NCI-H146 treated with DMSO at 0.1 percent for 48 hours (cell line): ENCODE data around the gene MNAT1.
"Not testable (repeated sequence)": the region's sequence is repeated elsewhere in the genome, so short reads cannot be mapped to it uniquely, and the experiment has no call there.

ENCODE experiments used
- DNase-seq: peaks from one replicate; lab custom pipeline; 2025; ENCODE audit not compliant: unreplicated experiment; lab: John Stamatoyannopoulos, UW

Gene MNAT1

GRCh38 chr14:60736494-60736893 is 1.9 kb downstream of the MNAT1 start:
- DNase-seq = no peak

- no peak for DNase-seq
These were observed 4.4 kb downstream of the MNAT1 start for GRCh38 chr14:60738843-60739508.

DNA sequence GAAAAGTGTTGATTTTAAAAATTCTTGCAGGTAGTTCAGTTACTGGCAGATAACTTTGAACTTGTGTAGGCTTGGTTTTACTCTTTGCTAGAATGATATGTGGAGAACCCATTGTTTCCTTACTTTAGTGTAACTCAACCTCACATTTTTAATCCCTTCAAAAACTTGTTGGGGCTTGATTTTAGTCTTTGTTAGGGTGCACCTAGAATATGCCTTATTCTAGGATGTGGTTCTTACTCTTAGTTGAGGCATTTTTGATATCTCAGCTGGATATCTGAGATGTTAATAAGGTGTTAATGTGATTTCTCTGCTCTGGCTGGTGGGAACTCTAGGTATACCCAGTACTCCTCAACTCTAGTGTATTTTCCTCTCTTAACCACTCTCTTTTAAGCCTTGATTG is 10.0 kb downstream of the MNAT1 start:
- no peak for DNase-seq

DNA sequence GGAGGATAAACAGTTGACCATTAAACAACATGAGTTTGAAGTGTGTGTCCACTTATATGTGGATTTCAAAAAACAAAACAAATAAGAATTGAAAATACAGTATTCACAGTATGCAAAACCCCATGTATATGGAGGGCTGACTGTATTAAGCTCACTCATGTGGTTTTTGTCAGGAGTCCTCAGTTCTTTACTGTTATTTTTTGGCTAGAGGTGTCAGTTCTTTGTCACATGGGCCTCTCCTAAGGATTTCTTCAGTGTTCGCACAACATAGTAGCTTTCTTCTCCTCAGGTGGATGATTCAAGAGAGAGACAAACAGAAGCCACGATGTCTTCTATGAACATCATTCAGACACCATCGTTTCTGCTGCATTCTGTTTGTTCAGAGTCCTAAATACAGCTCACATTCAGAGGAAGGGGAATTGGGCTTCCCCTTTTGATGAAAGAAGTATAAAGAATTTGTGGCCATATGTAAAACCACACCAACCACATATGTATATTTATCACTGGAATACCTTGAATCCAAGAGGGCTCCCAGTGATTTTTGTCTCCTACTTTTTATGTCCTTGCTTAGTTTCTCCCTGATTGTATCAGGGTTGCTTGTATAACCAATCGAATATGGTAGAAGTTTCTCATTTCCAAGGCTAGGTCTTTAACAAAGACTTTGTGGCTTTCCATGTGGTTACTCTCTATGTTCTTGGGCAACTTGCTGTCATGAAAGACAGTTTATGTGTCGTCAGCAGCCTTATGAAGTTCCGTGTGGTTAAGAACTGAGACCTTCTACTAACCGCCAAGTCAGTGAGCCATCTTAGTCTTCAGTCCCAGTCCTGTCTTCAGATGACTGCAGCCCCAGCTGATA is 18.9 kb downstream of the MNAT1 start:
- no peak for DNase-seq

GRCh38 chr14:60756847-60757246 is 22.3 kb downstream of the MNAT1 start:
- no peak for DNase-seq

DNA sequence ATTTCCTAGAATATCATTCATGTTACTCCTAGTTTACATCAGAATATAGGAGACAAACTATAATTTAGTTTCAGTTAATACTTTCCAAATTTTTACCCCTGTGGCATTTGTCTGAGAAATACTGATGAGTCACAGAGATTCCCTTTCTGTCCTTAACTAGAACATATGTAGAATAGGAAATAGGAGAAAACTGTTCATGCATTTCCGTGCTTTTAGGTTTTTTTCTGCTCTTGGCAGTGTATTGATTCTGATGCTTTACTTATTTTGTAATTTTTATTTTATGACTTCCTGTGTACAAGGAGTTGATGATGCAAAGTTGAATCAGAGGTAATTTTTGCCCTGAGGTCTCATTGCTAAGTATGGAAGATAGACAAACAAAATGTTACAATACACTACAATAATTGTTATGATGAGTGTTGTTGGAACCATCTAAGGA is 23.0 kb downstream of the MNAT1 start:
- no peak for DNase-seq

DNA sequence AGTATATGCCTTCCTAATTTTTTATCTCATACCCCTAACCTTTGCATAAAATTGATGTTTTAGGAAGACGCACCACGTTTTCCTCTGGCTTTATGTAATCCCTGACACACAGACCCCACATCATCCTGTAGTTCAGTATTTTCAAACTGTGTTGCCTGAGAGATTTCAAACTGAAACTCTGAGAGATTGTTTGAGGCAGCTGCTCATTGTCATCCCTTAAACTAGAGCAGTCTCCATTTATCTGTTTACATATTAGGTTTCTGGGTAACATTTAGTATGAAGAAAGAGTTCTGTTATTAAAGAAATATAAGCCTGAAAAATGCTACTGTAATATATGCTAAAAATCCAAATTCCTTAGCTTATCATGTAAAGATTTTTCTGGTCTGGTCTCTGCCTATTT is 24.3 kb downstream of the MNAT1 start:
- DNase-seq = peak; percentile 20

DNA sequence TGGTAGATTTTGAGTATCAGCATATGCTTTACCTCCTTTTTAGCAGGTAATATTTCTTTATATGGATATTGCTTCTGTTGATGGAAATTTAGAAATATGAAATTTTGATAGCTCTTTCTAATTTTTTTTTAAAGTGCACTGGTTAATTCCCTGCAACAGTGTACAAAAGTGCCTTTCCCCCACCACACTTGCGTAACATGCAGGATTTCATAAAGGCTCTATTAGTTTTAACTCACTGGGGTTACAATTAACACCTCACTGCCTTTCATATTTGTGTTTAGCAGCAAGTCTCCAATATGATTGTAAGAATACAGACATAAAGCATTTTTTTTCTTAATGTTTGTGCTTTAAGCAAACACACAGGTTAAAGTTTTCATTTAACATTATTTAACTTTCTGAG is 25.6 kb downstream of the MNAT1 start:
- no peak for DNase-seq

DNA sequence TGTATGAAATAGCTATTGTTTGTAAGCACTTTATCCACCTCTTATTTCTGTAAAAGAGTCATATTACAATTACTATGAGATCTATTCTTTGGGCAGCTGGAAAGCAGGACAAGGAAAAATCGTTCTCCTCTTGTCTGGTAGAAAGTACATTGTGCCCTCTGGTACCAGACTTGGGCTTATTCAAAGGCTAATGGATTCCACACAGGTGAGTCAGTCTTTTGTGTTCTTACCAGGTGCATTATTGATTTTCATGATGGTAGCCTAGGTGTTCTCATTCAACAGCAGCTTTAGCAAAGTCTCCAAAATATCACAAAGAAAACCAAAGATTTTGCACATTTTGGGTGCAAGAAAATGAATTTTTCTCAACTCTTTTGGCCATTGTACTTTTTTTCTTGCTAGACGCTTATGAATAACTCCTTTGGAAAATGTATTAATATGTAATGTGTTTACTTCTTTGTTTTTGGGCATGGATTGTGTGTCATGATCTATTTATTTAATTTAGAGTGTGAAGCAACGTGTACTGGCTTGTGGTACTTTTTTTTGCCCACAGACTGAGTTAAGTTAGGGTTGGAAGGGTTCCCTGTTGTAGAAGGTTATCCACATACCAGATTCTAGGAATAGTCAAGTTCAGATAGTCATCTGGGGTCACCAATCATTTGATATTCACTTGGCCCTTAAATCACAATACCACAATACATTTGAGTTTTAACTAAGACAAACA is 26.2 kb downstream of the MNAT1 start:
- DNase-seq = peak; percentile 94

DNA sequence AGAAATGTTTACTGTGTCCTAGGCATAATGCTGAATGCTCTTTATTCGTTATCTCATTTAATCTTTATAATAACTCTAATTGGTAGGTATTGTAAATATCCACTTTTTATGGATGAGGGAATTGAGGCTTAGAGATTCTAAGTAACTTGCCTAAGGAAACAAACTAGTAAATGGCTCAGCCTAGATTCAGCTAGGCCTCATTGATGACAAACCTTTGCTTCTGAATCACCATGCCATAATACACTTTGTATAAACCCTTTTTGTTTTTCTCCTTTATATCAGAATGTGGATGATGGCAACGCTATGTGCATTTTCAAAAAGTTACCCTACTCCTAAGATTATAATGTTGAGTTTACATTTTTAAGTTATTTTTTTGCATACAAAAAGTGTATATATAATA is 34.0 kb downstream of the MNAT1 start:
- DNase-seq = no peak

- no peak for DNase-seq
These were observed 36.6 kb downstream of the MNAT1 start for GRCh38 chr14:60771117-60771516.

- DNase-seq = no peak
These were observed 39.0 kb downstream of the MNAT1 start for GRCh38 chr14:60773558-60773957.

DNA sequence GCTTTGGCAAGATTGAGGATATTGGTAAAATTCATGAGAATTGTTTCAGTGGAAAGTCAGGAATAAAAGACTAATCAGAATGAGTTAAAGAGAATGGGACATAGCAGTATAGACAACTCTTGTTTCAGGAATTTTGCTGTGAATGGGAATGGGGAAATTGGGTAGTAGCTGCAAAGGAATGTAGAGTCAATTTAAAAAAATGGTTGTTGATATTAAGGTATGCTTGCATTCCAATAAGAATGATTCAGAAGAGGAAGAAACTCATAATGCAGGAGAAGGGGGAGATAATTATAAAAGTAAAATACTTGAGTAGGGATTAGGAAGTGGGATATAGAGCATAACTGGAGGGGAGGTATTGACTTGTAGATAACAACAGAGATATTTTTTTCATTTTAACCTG is 40.7 kb downstream of the MNAT1 start:
- no peak for DNase-seq

DNA sequence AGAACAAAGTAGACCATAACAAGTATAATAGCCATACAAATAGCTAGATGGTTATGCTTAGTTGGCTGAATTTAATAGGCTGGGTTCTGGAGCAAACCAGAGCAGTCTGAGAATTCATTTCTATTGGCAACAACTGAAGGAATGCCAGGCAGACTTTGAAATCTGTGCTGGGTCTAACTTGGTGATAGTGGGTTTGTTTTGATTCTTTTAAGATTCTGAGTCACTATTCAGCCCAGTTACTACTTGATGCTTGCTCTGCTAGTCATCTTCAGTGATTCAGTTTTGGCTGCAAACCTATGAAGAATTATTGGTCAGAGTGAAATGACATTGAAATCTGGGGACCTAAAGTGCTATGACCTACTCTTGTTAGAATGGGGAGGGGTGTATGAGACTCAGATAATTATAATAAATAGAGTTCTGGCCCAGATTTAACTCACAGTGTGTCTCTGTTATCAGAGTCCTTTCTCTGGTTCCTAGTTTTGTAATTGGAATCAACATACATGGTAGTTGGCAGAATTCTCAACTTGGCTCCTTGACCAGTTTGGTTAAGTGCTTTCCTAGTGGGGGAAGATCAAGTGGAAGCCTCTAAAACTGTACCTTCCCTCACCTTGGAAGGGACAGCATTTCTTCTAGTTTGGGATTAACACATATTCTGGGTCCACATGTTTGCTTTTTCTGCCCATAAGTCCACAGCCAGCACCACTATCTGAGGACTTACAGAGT is 43.5 kb downstream of the MNAT1 start:
- DNase-seq = no peak

GRCh38 chr14:60779745-60780514 is 45.4 kb downstream of the MNAT1 start:
- DNase-seq = not testable (repeated sequence)

DNA sequence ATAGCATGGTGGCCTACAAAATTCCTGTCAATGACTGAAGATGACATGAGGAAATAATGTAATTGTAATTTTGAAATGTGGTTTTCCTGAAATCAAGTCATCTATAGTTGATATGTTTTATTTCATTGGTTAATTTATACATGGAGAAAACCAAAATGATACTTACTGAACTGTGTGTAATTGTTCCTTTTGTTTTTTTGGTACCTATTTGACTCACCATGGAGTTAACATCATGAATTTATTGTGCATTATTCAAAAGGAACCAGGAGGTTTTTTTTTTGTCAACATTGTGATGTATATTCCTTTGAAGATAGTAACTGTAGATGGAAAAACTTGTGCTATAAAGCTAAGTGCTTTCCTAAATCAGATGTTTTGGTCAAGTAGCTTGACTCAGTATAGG is 46.0 kb downstream of the MNAT1 start:
- not testable (repeated sequence) for DNase-seq

DNA sequence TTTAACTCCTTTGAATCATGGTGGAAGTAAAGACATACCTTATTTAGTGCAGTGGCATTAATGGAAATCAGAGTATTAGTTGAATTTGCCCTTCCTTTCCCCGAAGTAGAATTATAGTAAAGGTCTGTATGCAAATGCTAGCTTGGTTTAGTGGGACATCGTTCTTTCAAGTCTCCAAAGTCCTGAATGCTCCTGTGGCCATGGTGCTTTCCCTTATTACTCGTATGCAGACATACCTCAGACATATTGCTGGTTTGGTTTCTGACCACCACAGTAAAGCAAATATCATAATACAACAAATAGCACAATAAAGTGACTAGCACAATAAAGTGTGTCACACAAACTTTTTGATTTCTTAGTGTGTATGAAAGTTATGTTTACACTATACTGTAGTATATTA is 52.3 kb downstream of the MNAT1 start:
- no peak for DNase-seq

DNA sequence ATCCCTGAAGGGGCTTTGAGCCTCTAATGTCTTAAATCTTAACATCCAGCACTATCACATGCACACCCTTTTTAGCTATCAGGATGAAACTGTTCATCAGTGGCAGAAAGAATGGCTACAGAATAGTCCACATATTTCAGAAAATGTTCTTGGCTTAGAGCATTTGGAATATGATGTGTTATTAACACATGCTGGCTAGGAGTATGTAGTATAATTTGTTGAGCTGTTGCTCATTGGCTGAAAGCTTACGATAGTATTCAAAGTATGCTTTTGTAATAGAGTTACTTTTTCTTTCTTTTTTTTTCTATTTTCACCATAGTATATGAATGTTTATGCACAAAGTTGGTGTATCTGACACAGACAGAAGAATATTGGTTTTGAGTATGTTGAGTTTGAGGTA is 55.1 kb downstream of the MNAT1 start:
- DNase-seq = no peak

DNA sequence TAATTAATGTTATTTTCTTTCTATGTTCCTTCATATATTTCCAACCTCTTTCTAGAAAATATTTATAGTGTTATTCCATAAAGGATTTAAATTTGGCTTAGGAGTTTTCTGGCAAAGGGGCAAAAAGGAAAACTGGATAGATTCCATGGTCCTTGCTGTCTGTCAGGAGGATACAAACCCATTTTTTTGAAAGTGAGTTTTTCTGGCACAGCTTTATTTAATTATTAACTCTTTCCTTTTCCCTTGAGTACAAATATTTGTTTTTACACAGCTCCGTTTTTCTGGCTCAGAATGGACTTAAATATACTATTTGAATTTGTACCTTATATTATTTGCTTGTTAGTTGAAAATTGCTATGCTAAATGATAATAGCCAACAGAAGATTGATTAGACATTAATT is 56.3 kb downstream of the MNAT1 start:
- DNase-seq = no peak

DNA sequence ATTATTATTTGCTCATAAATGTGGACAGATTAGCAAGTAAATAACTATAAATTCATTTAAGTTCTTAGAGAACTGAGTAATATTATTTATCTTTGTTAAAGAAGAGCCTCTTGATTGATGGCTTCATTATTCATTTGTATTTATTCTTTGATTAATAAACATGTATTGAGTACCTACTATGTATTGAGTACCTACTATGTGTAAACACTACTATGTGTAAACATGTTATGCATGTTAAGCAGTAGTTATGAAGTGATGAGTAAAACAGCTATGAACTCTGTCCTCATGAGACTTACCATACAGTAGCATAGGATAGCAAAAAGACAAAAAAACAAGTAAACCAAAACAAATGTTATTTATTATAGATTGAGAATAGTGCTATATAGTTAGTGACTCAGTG is 61.9 kb downstream of the MNAT1 start:
- no peak for DNase-seq
